ENCODE measurements around the gene AIRE. TPM values are rescaled to one million over a fixed set of nuclear protein-coding genes. Genes with fewer than 3 reads are reported as not detected.
A peak's percentile ranks its signal among the peaks of the same experiment; 100 is the strongest.
"Not testable (repeated sequence)": the region's sequence is repeated elsewhere in the genome, so short reads cannot be mapped to it uniquely, and the experiment has no call there.

Gene AIRE
- total RNA-seq, 1 experiment from 2014 or later, result 0.10 TPM

- no peak overlapping the region for H3K4me3 ChIP-seq
- H3K9me3 ChIP-seq (replicated peaks), result no peaks in the 10 kb centered on the region
- H3K4me1 ChIP-seq, result peaks cover 18% of the 10 kb centered on the region
- H3K27me3 ChIP-seq, result 0 out of 2 replicates have a peak, but pooled peaks cover 5% of the 10 kb centered on the region
- no peak overlapping the region for H3K27ac ChIP-seq
- no peak for DNase-seq
- no peaks in the 10 kb centered on the region for H3K36me3 ChIP-seq
Measured at GRCh38 chr21:44282370-44282769, 3.3 kb upstream of the AIRE start.

DNA sequence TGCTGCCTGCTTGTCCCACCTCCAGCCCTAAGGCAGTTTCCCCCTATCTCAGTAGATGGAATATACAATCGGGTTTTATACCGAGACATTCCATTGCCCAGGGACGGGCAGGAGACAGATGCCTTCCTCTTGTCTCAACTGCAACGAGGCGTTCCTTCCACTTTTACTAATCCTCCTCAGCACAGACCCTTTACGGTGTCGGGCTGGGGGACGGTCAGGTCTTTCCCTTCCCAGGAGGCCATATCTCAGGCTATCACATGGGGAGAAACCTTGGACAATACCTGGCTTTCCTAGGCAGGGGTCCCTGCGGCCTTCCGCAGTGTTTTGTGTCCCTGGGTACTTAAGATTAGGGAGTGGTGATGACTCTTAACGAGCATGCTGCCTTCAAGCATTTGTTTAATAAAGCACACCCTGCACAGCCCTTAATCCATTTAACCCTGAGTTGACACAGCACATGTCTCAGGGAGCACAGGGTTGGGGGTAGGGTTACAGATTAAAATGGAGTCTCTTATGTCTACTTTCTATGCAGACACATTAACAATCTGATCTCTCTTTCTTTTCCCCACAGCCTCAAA lies 2.4 kb upstream of the AIRE start:
- H3K9me3 ChIP-seq (replicated peaks); H3K4me3 ChIP-seq; H3K27me3 ChIP-seq; H3K27ac ChIP-seq; DNase-seq; H3K36me3 ChIP-seq: not testable (repeated sequence)
- peaks cover 18% of the 10 kb centered on the region for H3K4me1 ChIP-seq

GRCh38 chr21:44283948-44284347 lies 1.7 kb upstream of the AIRE start:
- no peak for DNase-seq
- H3K4me3 ChIP-seq, result no peak overlapping the region
- H3K27me3 ChIP-seq, result 0 out of 2 replicates have a peak, but pooled peaks cover 5% of the 10 kb centered on the region
- H3K9me3 ChIP-seq (replicated peaks), result no peaks in the 10 kb centered on the region
- peaks cover 17% of the 10 kb centered on the region for H3K4me1 ChIP-seq
- no peak overlapping the region for H3K27ac ChIP-seq
- no peaks in the 10 kb centered on the region for H3K36me3 ChIP-seq

DNA sequence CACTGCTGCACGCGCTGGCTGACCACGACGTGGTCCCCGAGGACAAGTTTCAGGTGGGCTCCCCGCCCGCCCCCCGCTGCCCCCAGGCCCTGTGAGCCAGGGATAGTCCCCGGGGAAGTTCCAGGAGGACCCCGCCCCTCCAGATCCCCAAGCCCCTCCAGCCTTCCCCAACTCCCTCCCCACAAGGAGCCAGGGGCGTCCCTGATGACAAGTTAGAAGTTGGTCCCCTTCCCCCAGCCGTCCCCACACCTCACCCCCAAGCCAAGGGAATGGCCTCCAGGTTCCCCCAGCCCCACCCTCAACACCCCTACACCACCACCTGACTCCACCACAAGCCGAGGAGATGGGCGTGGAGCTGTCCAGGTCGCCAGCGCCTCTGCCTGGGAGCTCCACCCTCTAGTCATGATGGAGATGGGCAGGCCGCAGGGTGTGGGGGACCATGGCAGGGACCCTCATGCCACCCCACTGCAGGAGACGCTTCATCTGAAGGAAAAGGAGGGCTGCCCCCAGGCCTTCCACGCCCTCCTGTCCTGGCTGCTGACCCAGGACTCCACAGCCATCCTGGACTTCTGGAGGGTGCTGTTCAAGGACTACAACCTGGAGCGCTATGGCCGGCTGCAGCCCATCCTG lies 525 bp downstream of the AIRE start:
- H3K27ac ChIP-seq, result no peak overlapping the region
- H3K4me3 ChIP-seq, result no peak overlapping the region
- no peaks in the 10 kb centered on the region; the same call in 1 of the 2 replicates for H3K27me3 ChIP-seq
- no peaks in the 10 kb centered on the region for H3K36me3 ChIP-seq
- H3K4me1 ChIP-seq, result peaks cover 18% of the 10 kb centered on the region
- DNase-seq, result no peak
- no peaks in the 10 kb centered on the region for H3K9me3 ChIP-seq (replicated peaks)

DNA sequence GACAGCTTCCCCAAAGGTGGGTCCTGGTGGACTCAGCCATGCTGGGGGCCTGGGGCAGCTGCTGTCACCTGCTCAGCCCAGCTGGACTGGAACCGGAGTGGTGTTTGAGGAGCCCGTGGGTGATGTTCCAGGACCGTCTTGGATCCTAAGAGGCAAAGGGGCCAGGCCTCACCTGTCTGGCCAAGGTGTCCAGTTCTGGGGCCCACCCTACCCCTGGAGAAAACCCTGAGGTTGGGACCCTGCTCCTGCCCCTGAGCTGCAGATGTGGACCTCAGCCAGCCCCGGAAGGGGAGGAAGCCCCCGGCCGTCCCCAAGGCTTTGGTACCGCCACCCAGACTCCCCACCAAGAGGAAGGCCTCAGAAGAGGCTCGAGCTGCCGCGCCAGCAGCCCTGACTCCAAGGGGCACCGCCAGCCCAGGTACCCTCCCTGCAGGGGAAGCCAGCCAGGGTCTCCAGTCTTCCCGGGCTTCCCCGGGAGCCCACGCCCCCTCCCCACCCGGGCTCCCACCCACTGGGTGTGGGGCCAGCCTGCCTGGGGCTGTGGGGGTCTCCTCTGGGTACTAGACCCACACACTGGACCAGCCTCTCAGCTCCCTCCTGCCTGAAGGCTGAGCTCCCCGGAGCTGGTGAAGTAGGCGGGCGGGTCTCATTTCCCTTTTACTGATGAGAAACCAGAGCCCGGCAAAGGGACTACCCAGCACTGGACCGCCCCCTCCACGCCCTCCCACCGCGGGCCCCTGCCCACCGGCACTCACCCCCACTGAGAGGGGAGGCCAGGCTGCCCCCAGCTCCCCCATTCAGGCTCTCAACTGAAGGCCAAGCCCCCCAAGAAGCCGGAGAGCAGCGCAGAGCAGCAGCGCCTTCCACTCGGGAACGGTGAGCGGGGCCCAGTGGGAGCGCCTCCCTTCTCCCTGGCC lies 1.3 kb downstream of the AIRE start:
- Histone ChIP-seq H3K4me1 (peaks cover 18% of the 10 kb centered on the region), H3K4me3 (no peak overlapping the region), H3K27ac (no peak overlapping the region), H3K36me3 (no peaks in the 10 kb centered on the region), H3K27me3 (no peaks in the 10 kb centered on the region; the same call in 1 of the 2 replicates), H3K9me3 (replicated peaks) (no peaks in the 10 kb centered on the region)
- no peak for DNase-seq

DNA sequence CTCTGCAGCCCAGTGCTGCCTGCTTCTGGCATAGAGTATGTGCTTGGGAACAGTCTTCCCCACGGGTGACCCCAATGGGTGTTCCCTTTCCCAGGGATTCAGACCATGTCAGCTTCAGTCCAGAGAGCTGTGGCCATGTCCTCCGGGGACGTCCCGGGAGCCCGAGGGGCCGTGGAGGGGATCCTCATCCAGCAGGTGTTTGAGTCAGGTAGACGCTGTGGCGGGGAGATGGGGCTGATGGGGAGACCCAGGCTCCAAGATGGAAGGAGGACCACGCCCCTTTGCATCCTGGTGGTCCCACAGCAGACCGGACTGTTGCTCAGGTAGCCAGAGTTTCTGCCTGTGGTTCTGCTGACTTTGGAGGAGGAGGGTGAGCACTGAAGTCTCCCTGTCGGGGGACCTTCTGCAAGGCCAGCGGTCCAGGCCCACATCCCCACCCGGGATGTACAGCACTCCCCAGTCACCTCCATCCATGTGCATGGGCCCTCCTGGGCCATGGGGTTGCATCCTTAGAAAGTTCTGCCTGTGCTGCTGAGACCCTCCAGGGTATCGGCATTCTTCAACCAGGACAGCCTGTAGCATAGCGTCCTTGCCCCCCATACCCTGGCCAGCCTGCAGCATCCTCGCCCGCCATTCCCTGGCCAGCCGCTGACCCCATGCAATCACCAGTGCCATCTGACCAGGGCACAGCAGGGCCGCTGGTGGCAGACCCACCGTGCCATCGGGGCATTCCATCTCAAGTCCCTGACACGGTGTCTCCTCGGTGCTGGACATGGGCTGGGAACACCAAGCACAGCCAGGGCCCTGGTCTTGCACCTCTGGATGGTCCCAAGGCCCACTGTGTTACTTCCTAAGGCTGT lies 2.8 kb downstream of the AIRE start:
- no peak for DNase-seq
- no peak overlapping the region for H3K4me3 ChIP-seq
- H3K27me3 ChIP-seq, result no peaks in the 10 kb centered on the region; the same call in 1 of the 2 replicates
- H3K27ac ChIP-seq, result no peak overlapping the region
- peaks cover 18% of the 10 kb centered on the region for H3K4me1 ChIP-seq
- no peaks in the 10 kb centered on the region for H3K9me3 ChIP-seq (replicated peaks)
- H3K36me3 ChIP-seq, result no peaks in the 10 kb centered on the region

- H3K36me3 ChIP-seq, result no peaks in the 10 kb centered on the region
- H3K27ac ChIP-seq, result no peak overlapping the region
- no peak for DNase-seq
- H3K27me3 ChIP-seq, result no peaks in the 10 kb centered on the region; the same call in 1 of the 2 replicates
- no peaks in the 10 kb centered on the region for H3K9me3 ChIP-seq (replicated peaks)
- H3K4me1 ChIP-seq, result peaks cover 15% of the 10 kb centered on the region
- H3K4me3 ChIP-seq, result no peak overlapping the region
Measured at GRCh38 chr21:44289381-44290010, 3.8 kb downstream of the AIRE start.

DNA sequence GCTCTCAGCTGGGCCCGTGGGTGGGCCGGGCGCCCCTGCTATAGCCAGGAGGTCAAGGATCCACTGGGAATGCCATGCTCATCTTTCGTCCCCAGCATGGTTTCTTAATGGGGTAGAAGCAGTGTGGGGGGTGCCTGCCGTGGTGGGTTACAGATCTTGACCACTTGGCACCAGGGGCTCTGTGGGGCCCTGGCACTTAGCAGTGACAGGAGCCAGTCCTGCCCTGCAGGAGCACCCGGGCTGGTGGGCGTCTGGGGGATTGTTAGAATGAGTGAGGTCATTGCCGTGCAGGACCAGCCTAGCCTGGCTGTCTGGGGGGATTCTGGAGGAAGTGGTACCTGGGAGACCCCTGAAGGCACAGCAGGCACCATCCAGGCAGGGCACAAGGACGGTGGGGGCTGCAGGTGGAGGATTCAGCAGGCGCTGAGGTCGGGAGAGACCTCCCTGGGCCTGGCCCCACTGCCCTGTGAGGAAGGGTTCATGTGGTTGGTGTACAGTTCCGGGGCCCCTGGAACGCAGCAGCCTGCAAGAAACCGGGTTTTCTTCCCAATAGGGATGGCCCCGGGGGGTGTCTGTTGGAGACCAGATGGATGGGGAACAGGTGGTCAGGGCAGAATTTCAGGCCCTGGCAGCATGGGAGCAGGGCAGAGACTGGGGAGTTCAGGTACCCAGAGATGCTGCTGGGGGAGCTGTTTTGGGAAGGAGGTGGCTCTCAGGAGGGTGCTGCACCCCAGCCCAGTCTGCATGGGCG lies 4.8 kb downstream of the AIRE start:
- Histone ChIP-seq H3K9me3 (replicated peaks) (no peaks in the 10 kb centered on the region), H3K27ac (no peak overlapping the region), H3K4me1 (peaks cover 22% of the 10 kb centered on the region), H3K4me3 (no peak overlapping the region), H3K36me3 (no peaks in the 10 kb centered on the region), H3K27me3 (peaks cover under 1% of the 10 kb centered on the region; the same call in 1 of the 2 replicates)
- peak; percentile 65 to 74 for DNase-seq

DNA sequence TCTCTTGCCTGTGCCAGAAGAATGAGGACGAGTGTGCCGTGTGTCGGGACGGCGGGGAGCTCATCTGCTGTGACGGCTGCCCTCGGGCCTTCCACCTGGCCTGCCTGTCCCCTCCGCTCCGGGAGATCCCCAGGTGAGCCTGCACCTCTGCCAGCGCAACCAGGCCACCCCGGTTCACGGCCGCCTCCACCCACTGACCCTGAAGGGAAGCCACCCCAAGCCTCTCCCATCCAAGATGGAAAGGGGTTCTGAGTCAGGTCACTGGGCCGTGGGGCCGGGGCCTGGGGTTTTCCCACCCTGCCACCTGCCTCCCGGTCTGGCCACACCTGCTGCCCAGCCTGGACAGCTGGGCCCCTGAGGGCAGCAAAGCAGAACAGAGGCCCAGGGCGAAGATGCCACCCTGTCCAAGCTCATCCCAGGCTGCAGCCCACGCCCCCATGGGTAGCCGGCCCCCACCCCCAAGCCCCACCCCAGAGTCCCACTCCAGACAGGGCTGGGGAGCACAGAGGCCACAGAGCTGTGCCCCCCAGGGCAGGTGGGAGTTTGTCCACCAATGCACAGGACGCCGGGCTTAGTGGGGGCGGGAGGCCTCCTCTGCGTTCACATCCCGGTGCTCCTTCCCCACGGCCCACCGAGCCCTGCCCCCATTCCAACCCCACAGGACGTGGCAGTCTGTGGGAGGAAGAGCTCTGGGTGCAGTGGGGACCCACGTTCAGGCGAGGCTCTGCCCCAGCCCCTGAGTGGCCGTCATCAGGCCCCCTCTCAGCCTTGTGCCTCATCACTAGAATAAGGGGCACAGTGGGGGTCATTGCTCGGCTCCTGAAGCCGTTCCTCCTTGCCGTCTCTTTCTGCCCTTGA lies 5.6 kb downstream of the AIRE start:
- Histone ChIP-seq H3K4me3 (no peak overlapping the region), H3K4me1 (peaks cover 22% of the 10 kb centered on the region), H3K27ac (no peak overlapping the region), H3K9me3 (replicated peaks) (no peaks in the 10 kb centered on the region), H3K36me3 (no peaks in the 10 kb centered on the region), H3K27me3 (peaks cover 8% of the 10 kb centered on the region; the same call in 1 of the 2 replicates)
- no peak for DNase-seq

DNA sequence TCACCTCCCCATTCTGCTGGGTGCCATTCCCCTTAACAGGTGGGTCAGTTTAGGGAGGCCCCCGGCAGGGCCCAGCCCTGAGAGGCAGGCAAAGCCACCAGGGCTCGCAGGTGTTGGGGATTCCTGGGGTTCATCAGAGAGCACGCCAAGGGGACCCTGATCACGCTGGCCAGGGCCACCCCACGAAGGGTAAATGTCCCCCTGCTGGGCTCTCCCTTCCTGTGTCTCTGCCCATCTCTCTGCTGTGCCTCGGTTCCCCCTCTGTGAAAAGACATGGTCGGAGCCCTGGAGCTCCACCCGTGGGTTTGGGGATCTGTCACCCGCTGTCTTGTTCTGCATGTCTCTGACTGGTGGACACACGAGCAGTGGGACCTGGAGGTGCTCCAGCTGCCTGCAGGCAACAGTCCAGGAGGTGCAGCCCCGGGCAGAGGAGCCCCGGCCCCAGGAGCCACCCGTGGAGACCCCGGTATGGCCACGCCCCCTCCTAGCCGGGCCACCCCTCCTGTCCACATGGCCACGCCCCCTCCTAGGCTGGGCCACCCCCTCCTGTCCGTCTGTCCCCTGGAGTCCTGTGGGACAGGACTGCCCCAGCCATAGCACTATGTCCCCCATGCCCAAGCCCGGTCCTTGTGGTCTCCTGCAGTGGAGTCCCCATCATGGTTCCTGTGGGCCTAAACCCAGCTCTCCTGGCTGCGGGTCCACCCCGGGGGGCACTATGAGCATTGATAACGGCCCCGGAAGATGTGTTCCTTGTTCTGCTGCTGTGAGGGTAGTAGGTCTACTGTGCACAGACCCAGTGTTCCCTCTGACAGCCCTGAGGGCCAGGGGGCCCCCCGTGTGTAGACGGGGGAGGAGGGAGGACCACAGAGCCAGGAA lies 6.5 kb downstream of the AIRE start:
- Histone ChIP-seq H3K4me1 (peaks cover 22% of the 10 kb centered on the region), H3K27me3 (peaks cover 8% of the 10 kb centered on the region; the same call in 1 of the 2 replicates), H3K4me3 (no peak overlapping the region), H3K36me3 (no peaks in the 10 kb centered on the region), H3K27ac (no peak overlapping the region), H3K9me3 (replicated peaks) (no peaks in the 10 kb centered on the region)
- DNase-seq, result no peak

DNA sequence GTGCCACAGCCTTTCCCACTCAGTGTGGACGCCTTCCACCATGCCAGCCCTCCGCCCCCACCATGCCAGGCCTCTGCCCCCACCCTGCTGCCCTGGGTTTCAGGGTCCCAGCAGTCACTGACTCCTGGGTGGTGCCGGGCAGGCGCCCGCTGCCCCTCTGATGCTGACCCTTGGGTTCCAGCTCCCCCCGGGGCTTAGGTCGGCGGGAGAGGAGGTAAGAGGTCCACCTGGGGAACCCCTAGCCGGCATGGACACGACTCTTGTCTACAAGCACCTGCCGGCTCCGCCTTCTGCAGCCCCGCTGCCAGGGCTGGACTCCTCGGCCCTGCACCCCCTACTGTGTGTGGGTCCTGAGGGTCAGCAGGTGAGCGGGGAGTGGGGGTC lies 7.1 kb downstream of the AIRE start:
- Histone ChIP-seq H3K4me1 (peaks cover 22% of the 10 kb centered on the region), H3K9me3 (replicated peaks) (no peaks in the 10 kb centered on the region), H3K27me3 (peaks cover 8% of the 10 kb centered on the region; the same call in 1 of the 2 replicates), H3K27ac (no peak overlapping the region), H3K4me3 (no peak overlapping the region), H3K36me3 (no peaks in the 10 kb centered on the region)
- no peak for DNase-seq
